Activated CD8-positive, alpha-beta memory T cell treated with anti-CD3 and anti-CD28 coated beads, Interleukin-2, amount 50 U/mL, for 1 hour (primary cell): ENCODE measurements around the gene TMEM165.

Experiments used
- DNase-seq: peaks from one replicate; pipeline ENCODE4 v3.0.0-alpha.2; 2020; ENCODE audit errors: extremely low read depth

TMEM165 gene

GRCh38 chr4:55406545-55406944 is 10.8 kb downstream of the TMEM165 start:
- no peak for DNase-seq

- no peak for DNase-seq
These were observed 11.4 kb downstream of the TMEM165 start for GRCh38 chr4:55407119-55407518.

- no peak for DNase-seq
These were observed 12.0 kb downstream of the TMEM165 start for GRCh38 chr4:55407764-55408163.

GRCh38 chr4:55409468-55410171 is 13.9 kb downstream of the TMEM165 start:
- no peak for DNase-seq

GRCh38 chr4:55410431-55410830 is 14.7 kb downstream of the TMEM165 start:
- no peak for DNase-seq

GRCh38 chr4:55411621-55412020 is 15.9 kb downstream of the TMEM165 start:
- DNase-seq: no peak

GRCh38 chr4:55416176-55416575 is 20.4 kb downstream of the TMEM165 start:
- no peak for DNase-seq

- no peak for DNase-seq
These were observed 29.0 kb downstream of the TMEM165 start for GRCh38 chr4:55424791-55425190.

- DNase-seq: no peak
These were observed 36.1 kb downstream of the TMEM165 start for GRCh38 chr4:55431710-55432336.

GRCh38 chr4:55435141-55435841 is 39.5 kb downstream of the TMEM165 start:
- DNase-seq: no peak

GRCh38 chr4:55437356-55437796 is 41.6 kb downstream of the TMEM165 start:
- DNase-seq: no peak

GRCh38 chr4:55437823-55438222 is 42.1 kb downstream of the TMEM165 start:
- DNase-seq: no peak

- DNase-seq: no peak
These were observed 42.6 kb downstream of the TMEM165 start for GRCh38 chr4:55438314-55438713.

- no peak for DNase-seq
These were observed 43.3 kb downstream of the TMEM165 start for GRCh38 chr4:55439023-55439422.

GRCh38 chr4:55440786-55441185 is 45.0 kb downstream of the TMEM165 start:
- DNase-seq: no peak

GRCh38 chr4:55442541-55442940 is 46.8 kb downstream of the TMEM165 start:
- no peak for DNase-seq

GRCh38 chr4:55444827-55445226 is 49.1 kb downstream of the TMEM165 start:
- DNase-seq: no peak

- no peak for DNase-seq
These were observed 50.3 kb downstream of the TMEM165 start for GRCh38 chr4:55445921-55446577.

- no peak for DNase-seq
These were observed 50.8 kb downstream of the TMEM165 start for GRCh38 chr4:55446578-55446922.

- DNase-seq: no peak
These were observed 51.5 kb downstream of the TMEM165 start for GRCh38 chr4:55447108-55447708.

- no peak for DNase-seq
These were observed 52.1 kb downstream of the TMEM165 start for GRCh38 chr4:55447831-55448230.

- DNase-seq: no peak
These were observed 54.8 kb downstream of the TMEM165 start for GRCh38 chr4:55450566-55450965.
